NCI-H2107 treated with DMSO at 0.1 percent for 48 hours (cell line): ENCODE data around the gene ILF3.

ENCODE experiments used
- DNase-seq: peaks from one replicate; lab custom pipeline; 2025; ENCODE audit not compliant: unreplicated experiment; lab: John Stamatoyannopoulos, UW

The ILF3 gene

DNA sequence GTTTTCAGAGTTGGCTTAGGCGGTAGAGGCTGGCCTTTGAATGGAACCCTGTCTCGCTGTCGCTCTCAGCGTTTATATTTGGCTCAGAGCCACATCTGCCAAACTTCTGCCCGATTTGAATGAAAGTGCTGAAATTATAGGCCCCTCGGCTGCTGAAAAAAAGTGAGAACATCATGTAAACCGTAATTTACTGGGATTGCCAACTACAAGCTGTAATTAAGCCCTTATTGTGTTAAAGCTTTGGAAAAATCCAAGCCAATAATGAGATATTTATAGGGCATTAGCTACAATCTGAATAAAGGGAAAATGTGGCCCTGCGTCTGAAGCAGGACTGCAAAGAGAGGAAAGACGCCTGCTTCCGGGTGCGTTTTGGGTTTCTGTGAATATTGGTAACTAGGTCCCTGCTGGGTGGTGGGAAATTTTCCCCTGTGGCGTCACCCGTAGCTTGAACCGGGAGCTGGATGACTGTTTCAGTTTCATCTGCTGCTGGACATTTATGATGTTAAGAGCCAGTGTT lies 73.6 kb downstream of the ILF3 start:
- DNase-seq = no peak

DNA sequence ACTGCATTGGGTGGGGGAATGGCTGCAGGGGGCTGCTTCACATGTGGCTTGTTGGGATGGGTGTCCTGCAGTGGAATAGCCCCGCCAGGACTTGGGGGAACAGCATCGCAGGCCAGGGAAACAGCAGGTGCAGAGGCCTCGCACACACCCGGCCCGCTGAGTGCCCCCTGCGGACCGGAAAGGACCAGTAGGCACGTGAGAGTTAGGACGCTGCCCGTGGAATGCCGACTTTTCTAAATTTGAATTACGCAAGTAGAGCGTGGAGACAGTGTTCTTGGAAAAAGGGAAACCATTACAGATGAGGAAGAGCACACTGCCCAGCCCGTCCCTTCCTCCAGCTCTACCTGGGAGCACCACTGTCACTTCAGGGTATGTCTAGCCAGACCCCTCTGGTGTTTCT lies 75.3 kb downstream of the ILF3 start:
- no peak for DNase-seq

DNA sequence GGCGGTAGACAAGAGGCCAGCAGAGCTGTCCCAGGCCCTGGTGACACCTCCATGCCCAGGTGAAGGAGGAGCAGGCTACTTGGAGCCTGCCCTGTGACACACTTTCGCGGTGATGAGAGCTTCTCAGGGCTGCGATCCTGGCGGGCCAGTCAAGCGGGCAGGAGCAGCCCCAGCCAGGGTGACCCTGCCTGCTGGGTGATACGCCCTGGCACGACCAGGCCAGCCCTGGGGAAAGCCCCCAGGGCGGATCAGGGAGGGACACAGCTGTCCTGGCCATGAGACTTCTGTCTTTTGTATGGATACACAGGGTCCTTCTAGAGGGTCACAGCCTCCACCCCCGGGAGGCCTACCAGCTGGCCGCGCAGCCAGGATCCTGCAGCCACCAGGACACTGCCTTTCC lies 76.8 kb downstream of the ILF3 start:
- DNase-seq = no peak

DNA sequence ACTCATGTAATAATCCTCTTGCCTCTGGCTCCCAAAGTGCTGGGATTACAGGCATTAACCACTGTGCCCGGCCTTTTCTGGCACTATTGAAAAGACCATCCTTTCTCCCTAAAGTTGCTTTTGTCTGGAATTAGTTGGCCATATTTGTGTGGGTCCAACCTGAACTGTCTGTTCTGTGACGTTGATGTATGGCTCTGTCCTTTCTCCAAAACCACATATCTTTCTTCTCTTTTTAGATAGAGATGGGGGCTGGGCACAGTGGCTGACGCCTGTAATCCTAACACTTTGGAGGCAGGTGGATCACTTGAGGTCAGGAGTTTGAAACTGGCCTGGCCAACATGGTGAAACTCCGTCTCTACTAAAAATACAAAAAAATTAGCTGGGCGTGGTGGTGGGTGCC lies 81.6 kb downstream of the ILF3 start:
- no peak for DNase-seq

DNA sequence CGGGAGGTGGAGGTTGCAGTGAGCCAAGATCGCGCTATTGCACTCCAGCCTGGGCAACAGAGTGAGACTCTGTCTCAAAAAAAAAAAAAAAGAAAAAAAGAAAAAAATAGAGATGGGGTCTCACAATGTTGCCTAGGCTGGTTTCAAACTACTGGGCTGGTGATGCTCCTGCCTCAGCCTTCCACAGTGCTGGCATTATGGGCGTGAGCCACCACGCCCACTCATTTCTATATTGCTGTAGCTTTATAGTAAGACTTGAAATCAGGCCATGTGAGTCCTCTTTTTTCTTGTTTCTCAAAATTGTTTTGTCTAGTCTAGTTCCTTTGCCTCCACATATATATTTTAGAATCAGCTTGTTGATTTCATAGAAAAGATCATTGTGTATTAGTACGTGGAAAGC lies 82.0 kb downstream of the ILF3 start:
- DNase-seq = no peak

DNA sequence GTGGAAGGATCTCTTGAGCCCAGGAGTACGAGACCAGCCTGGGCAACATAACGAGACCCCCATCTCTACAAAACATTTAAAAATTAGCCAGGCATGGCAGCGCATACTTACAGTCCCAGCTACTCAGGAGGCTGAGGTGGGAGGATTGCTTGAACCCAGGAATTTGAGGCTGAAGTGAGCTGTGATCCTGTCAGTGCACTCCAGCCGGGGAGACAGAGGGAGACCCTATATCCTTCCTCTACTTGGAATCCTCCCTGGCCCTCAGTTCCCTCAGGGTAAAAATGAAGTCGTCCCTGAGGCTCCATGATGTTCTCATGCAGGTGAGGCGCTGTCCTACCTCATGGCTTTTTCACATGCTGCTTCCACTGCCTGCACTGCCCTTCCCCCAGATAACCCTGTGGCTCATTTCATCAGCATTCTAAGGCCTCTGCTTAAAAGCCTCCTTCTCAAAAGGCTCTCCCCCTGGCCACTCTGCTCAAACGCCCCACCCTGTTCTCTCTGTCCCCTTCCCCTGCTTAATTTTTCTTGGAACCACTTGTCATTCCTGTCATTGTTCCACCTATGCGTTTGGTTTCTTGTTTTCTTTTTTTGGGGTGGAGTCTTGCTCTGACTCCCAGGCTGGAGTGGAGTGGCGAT lies 82.9 kb downstream of the ILF3 start:
- DNase-seq = no peak

DNA sequence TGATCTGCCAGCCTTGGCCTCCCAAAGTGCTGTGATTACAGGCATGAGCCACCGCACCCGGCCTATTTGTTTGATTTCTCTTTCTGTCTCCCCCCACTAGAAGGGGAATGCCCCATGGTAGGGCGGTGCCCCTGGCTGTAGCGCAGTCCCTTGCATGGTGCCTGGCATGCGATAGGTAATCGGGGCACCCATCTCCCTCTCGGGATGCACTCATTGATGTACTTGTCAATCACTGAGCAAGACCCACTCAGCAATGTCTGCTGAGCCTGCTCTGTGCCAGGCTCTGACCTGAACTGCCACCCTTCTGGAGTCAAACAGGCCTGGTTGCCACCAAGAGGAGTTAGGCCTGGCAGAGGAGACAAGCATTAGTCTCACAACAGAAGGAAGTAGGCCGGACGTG lies 83.6 kb downstream of the ILF3 start:
- DNase-seq = no peak

DNA sequence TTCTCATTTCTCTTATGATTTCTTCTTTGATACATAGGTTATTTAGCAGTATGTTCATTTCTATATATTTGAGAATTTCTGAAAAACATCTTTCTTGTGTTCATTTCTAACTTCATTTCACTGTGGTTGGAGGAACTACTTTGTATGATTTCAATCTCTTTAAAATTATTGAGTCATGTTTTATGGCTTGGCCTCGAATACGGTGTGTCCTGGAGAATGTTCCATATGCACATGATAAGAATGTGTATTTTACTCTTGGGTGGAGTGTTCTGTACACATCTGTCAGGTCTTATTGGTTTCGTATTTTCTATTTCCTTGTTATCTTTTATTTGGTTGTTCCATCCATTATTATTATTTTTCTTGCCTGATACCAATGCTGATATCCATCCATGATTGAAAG lies 86.7 kb downstream of the ILF3 start:
- DNase-seq = no peak
